Panc1 (cell line): ENCODE measurements around the gene MSMB. TPM values are rescaled to one million over a fixed set of nuclear protein-coding genes. Genes with fewer than 3 reads are reported as not detected.

Experiments used
- ATAC-seq: fragments of 200-7000 bp; cut with Tn5 transposase; 2 replicates; pipeline ENCODE4 v1.9.1; 2020; ENCODE audit warnings: mild to moderate bottlenecking, moderate library complexity
- BruUV-seq: library from RNA; stranded (reverse); fragments of 400-500 nt; replicated peaks from 2 replicates; lab custom pipeline; 2021; lab: Mats Ljungman, UMichigan
- CTCF ChIA-PET: fragments of 300-600 bp; sonication (Branson Sonifier 250); formaldehyde crosslinking; loops from one replicate; lab custom pipeline; 2022; ENCODE audit warnings: antibody characterized with exemption; lab: Charles Lee
- POLR2A ChIA-PET: fragments of 300-600 bp; sonication (Branson Sonifier 250); formaldehyde crosslinking; loops from one replicate; lab custom pipeline; 2022; ENCODE audit warnings: antibody characterized with exemption; lab: Charles Lee
- DNase-seq: peaks from one replicate; pipeline ENCODE4 v3.0.0-alpha.2; 2010; ENCODE audit warnings: low read depth, low spot score
- H3K27ac ChIP-seq: 2 replicates; pipeline ENCODE4 v1.5.1; 2011; ENCODE audit warnings: mild to moderate bottlenecking, low read length, inconsistent platforms
- H3K27me3 ChIP-seq: fragments of 200-500 bp; sonication (Bioruptor generic); 2 replicates; pipeline ENCODE4 v1.6.0; 2014; ENCODE audit warnings: low read length, inconsistent platforms; ENCODE audit not compliant: control insufficient read depth, insufficient read depth
- H3K36me3 ChIP-seq: fragments of 200-500 bp; sonication (Bioruptor generic); 2 replicates; pipeline ENCODE4 v1.5.1; 2014; ENCODE audit warnings: inconsistent platforms, mild to moderate bottlenecking, low read length, moderate library complexity; ENCODE audit not compliant: control insufficient read depth, insufficient read depth
- H3K4me1 ChIP-seq: 2 replicates; pipeline ENCODE4 v1.5.1; 2011; ENCODE audit warnings: inconsistent platforms, mild to moderate bottlenecking, low read length, moderate library complexity; ENCODE audit not compliant: control insufficient read depth, insufficient read depth
- H3K4me3 ChIP-seq, 2 experiments: 2 replicates each; pipeline ENCODE4 v1.5.1; 2011 to 2012; ENCODE audit warnings: low read depth in 2 of 2, low read length in 2 of 2, mild to moderate bottlenecking in 2 of 2, inconsistent platforms in 1 of 2, moderate library complexity in 1 of 2
- H3K9me3 ChIP-seq: fragments of 200-500 bp; sonication (Bioruptor generic); 2 replicates; pipeline ENCODE4 v1.5.1; 2014; ENCODE audit warnings: low read depth, mild to moderate bottlenecking, inconsistent platforms, low read length, moderate library complexity; ENCODE audit not compliant: control insufficient read depth, insufficient read depth
- CTCF ChIP-seq: fragments of 450-650 bp; IDR thresholded peaks from 2 replicates; pipeline ENCODE4 v1.5.1; 2017; ENCODE audit warnings: mild to moderate bottlenecking
- POLR2AphosphoS5 ChIP-seq: IDR thresholded peaks from 2 replicates; pipeline ENCODE4 v1.6.1; 2012; ENCODE audit warnings: mild to moderate bottlenecking, low read depth, low read length, moderate library complexity
- REST ChIP-seq, 2 experiments: IDR thresholded peaks; 2 replicates each; pipeline ENCODE4 v1.6.1; 2011 to 2012; ENCODE audit warnings: low read depth in 2 of 2, control low read depth in 1 of 2, low read length in 1 of 2, mild to moderate bottlenecking in 1 of 2, moderate library complexity in 1 of 2; ENCODE audit not compliant: insufficient read depth in 1 of 2
- SIN3A ChIP-seq: IDR thresholded peaks from 2 replicates; pipeline ENCODE4 v1.6.1; 2012; ENCODE audit warnings: low read depth, mild to moderate bottlenecking, low read length, moderate library complexity, borderline replicate concordance; ENCODE audit not compliant: insufficient read depth
- TCF7L2 ChIP-seq: IDR thresholded peaks from 2 replicates; pipeline ENCODE4 v1.6.1; 2011; ENCODE audit warnings: mild to moderate bottlenecking, low read depth, low read length, inconsistent platforms
- in situ Hi-C: cut with HindIII; loops from 2 replicates; pipeline ENCODE4 v1.10.0; 2016; ENCODE audit warnings: low sequenced_read_pairs, low pct_unique_long_range_greater_than_20kb
- intact Hi-C: fragments of 100-400 bp; cut with micrococcal nuclease; formaldehyde crosslinking; loops from one replicate; pipeline ENCODE4 v1.10.0; 2022; ENCODE audit not compliant: unreplicated experiment
- total RNA-seq: library from RNA; stranded (reverse); gene quantifications from one replicate; pipeline ENCODE4 v1.2.1, GENCODE V29; 2021; ENCODE audit not compliant: unreplicated experiment

The MSMB gene
- total RNA-seq, 1 experiment from 2014 or later, result not detected

- ChIA-PET POLR2A (interaction anchor here (0.6 kb wide), 1 partner anchor 266 kb away, joined by 8 read pairs; no protein-coding TSS in a partner anchor), CTCF (interaction anchor here (1.1 kb wide), 1 partner anchor 8 kb away, joined by 3 read pairs; no protein-coding TSS in a partner anchor)
- in situ Hi-C loops, result no loop called here
- Histone ChIP-seq H3K4me1 (no peaks in the 10 kb centered on the region), H3K27ac (no peak overlapping the region), H3K9me3 (no peaks in the 10 kb centered on the region), H3K27me3 (peaks cover 5% of the 10 kb centered on the region), H3K4me3 (no peak overlapping the region), H3K36me3 (no peaks in the 10 kb centered on the region)
- TF ChIP-seq TCF7L2, result no peak
- TF ChIP-seq REST (IDR thresholded peaks at IDR 0.05; ENCODE audit: insufficient read depth in 1 of 2, low read depth in 2 of 2, low read length in 1 of 2), result no peak
- TF ChIP-seq SIN3A, result no peak
- no peak for TF ChIP-seq CTCF
- no peak for TF ChIP-seq POLR2AphosphoS5
- no TSS peak for BruUV-seq
- no peak for DNase-seq
- ATAC-seq, result no peak
- intact Hi-C loops, result no loop called here
These were observed 6.1 kb downstream of the MSMB start for GRCh38 chr10:46040004-46040403.

DNA sequence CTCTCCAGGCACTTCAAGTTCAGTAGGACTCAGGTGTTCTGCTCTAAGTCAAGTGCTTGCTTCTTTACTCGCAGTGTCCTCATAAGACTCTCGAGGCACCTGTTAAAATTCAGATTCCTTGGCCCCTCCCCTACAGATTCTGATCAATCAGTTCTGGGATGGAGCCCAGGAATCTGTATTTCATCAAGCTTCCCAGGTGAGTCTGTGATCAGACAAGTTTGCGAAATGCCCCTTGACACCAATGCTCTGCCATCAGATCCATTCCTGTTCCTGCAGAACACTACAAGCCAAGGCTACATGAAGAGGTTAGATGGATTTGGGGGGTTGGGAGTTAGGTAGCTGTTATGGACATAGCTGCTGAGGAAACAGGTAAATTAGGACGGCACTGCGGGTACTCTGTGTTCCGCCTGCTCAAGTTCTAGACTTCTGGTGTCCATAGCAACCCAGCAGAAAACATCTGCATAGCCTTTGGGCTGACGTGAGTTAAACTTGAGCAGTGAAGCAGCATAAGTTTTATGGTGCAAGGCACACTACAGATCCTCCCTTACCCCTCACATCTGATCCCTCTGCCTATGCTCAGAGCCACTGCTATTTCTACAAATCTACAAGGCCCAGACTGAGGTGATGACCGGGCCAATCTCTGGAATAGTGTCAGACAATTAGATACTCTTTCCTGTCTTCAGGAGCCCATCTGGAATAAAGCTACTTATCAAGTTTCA is 8.8 kb downstream of the MSMB start:
- no TSS peak for BruUV-seq
- ChIA-PET POLR2A (no interaction called here), CTCF (no interaction called here)
- TF ChIP-seq REST (IDR thresholded peaks at IDR 0.05; ENCODE audit: insufficient read depth in 1 of 2, low read depth in 2 of 2, low read length in 1 of 2) (no peak), TCF7L2 (no peak), SIN3A (no peak), POLR2AphosphoS5 (no peak)
- Histone ChIP-seq H3K4me1 (no peaks in the 10 kb centered on the region), H3K27ac (no peak overlapping the region), H3K4me3 (no peak overlapping the region), H3K9me3 (no peaks in the 10 kb centered on the region), H3K27me3 (peaks cover 3% of the 10 kb centered on the region), H3K36me3 (no peaks in the 10 kb centered on the region)
- in situ Hi-C loops, result no loop called here
- no peak for DNase-seq
- intact Hi-C loops, result no loop called here
- no peak for ATAC-seq
